AG10803 (cell line): ENCODE data around the gene MANEA.
A peak's percentile ranks its signal among the peaks of the same experiment; 100 is the strongest.

Source experiments
- DNase-seq: peaks from one replicate; pipeline ENCODE4 v3.0.0; 2010; ENCODE audit warnings: low read depth
- H3K4me3 ChIP-seq: 2 replicates; pipeline ENCODE4 v1.5.1; 2011; ENCODE audit warnings: mild to moderate bottlenecking, low read length, control low read depth
- CTCF ChIP-seq: conservative IDR thresholded peaks from 2 replicates; pipeline ENCODE4 v1.5.1; 2011; ENCODE audit warnings: mild to moderate bottlenecking, low read length, control low read depth, inconsistent platforms

Gene MANEA

GRCh38 chr6:95577304-95578105 is at the start of gene MANEA:
MANEA (plus strand) TSS chr6:95577535; CDS start chr6:95586440, 8,905 bp downstream.
- H3K4me3 ChIP-seq = peak within 1 kb of the TSS; percentile 93
- no peak; the same call in 1 of the 2 replicates for TF ChIP-seq CTCF
- DNase-seq = peak; percentile 86

GRCh38 chr6:95529762-95530161 is 47.6 kb upstream of the MANEA start:
- no peak overlapping the region for H3K4me3 ChIP-seq
- DNase-seq = no peak
- no peak for TF ChIP-seq CTCF

- H3K4me3 ChIP-seq = no peak overlapping the region
- no peak for TF ChIP-seq CTCF
- no peak for DNase-seq
Observed at GRCh38 chr6:95530176-95530819, 47.0 kb upstream of the MANEA start.

GRCh38 chr6:95543798-95544197 is 33.5 kb upstream of the MANEA start:
- DNase-seq = no peak
- TF ChIP-seq CTCF = no peak
- H3K4me3 ChIP-seq = no peak overlapping the region

GRCh38 chr6:95544517-95545225 is 32.7 kb upstream of the MANEA start:
- DNase-seq = no peak
- no peak overlapping the region for H3K4me3 ChIP-seq
- TF ChIP-seq CTCF = no peak

GRCh38 chr6:95545226-95545625 is 32.1 kb upstream of the MANEA start:
- no peak overlapping the region for H3K4me3 ChIP-seq
- no peak for DNase-seq
- no peak for TF ChIP-seq CTCF
